Measurements from ENCODE around the gene DPP6. TPM values are rescaled to one million over a fixed set of nuclear protein-coding genes. Genes with fewer than 3 reads are reported as not detected.

DPP6 gene
- total RNA-seq, 1 experiment from 2014 or later: not detected

DNA sequence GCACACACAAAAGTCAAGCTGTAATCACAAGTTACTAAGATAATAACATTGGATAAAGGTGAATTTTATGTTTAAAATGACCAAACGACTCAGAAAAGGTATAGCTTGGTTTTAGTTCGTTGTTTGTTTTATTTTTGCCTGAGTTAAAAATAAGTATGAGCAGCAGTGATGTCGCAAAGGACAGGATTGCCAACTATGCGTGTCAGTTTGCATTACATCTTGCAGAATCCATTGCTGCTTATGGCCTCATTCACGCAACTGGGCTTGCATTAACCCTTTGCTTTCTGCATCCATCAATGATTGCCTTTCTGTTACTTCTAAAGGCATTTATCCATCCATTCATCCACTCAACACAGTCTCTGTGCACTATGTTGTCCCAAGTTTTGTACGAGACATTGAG is 389.6 kb downstream of the DPP6 start:
- ATAC-seq (no peak), DNase-seq (ENCODE audit: low read depth, low spot score) (no peak)
- BruUV-seq (replicated peaks): no TSS peak
- ChIA-PET POLR2A (no interaction called here), CTCF (no interaction called here)
- Histone ChIP-seq H3K36me3 (ENCODE audit: control insufficient read depth, insufficient read depth, low read length) (no peaks in the 10 kb centered on the region), H3K27ac (ENCODE audit: low read length) (no peak overlapping the region), H3K4me3 (ENCODE audit: low read depth in 2 of 2, low read length in 2 of 2) (no peak overlapping the region), H3K27me3 (ENCODE audit: control insufficient read depth, insufficient read depth, low read length) (no peaks in the 10 kb centered on the region), H3K4me1 (ENCODE audit: control insufficient read depth, insufficient read depth, low read length) (no peaks in the 10 kb centered on the region), H3K9me3 (ENCODE audit: control insufficient read depth, insufficient read depth, low read depth, low read length) (no peaks in the 10 kb centered on the region)
- TF ChIP-seq POLR2AphosphoS5 (IDR thresholded peaks at IDR 0.05; ENCODE audit: low read depth, low read length): no peak
- no peak for TF ChIP-seq SIN3A (IDR thresholded peaks at IDR 0.05; ENCODE audit: borderline replicate concordance, insufficient read depth, low read depth, low read length)
- TF ChIP-seq CTCF (IDR thresholded peaks at IDR 0.05): no peak
- TF ChIP-seq, protein P1, sequence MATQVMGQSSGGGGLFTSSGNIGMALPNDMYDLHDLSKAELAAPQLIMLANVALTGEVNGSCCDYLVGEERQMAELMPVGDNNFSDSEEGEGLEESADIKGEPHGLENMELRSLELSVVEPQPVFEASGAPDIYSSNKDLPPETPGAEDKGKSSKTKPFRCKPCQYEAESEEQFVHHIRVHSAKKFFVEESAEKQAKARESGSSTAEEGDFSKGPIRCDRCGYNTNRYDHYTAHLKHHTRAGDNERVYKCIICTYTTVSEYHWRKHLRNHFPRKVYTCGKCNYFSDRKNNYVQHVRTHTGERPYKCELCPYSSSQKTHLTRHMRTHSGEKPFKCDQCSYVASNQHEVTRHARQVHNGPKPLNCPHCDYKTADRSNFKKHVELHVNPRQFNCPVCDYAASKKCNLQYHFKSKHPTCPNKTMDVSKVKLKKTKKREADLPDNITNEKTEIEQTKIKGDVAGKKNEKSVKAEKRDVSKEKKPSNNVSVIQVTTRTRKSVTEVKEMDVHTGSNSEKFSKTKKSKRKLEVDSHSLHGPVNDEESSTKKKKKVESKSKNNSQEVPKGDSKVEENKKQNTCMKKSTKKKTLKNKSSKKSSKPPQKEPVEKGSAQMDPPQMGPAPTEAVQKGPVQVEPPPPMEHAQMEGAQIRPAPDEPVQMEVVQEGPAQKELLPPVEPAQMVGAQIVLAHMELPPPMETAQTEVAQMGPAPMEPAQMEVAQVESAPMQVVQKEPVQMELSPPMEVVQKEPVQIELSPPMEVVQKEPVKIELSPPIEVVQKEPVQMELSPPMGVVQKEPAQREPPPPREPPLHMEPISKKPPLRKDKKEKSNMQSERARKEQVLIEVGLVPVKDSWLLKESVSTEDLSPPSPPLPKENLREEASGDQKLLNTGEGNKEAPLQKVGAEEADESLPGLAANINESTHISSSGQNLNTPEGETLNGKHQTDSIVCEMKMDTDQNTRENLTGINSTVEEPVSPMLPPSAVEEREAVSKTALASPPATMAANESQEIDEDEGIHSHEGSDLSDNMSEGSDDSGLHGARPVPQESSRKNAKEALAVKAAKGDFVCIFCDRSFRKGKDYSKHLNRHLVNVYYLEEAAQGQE (IDR thresholded peaks at IDR 0.05; ENCODE audit: insufficient read depth in 1 of 2, low read depth in 2 of 2, low read length in 1 of 2): no peak
- no peak for TF ChIP-seq TCF7L2 (IDR thresholded peaks at IDR 0.05; ENCODE audit: low read depth, low read length)
- intact Hi-C loops (cut with micrococcal nuclease; ENCODE audit: unreplicated experiment) (no loop called here), in situ Hi-C loops (cut with HindIII; ENCODE audit: low pct_unique_long_range_greater_than_20kb, low sequenced_read_pairs) (no loop called here)

GRCh38 chr7:154442939-154443338 is 390.7 kb downstream of the DPP6 start:
- no peaks in the 10 kb centered on the region for H3K36me3 ChIP-seq (ENCODE audit: control insufficient read depth, insufficient read depth, low read length)
- H3K9me3 ChIP-seq (ENCODE audit: control insufficient read depth, insufficient read depth, low read depth, low read length): no peaks in the 10 kb centered on the region
- TF ChIP-seq, protein P1 (IDR thresholded peaks at IDR 0.05; ENCODE audit: insufficient read depth in 1 of 2, low read depth in 2 of 2, low read length in 1 of 2): no peak
- TF ChIP-seq SIN3A (IDR thresholded peaks at IDR 0.05; ENCODE audit: borderline replicate concordance, insufficient read depth, low read depth, low read length): no peak
- TF ChIP-seq CTCF (IDR thresholded peaks at IDR 0.05): no peak
- no peak for TF ChIP-seq TCF7L2 (IDR thresholded peaks at IDR 0.05; ENCODE audit: low read depth, low read length)
- TF ChIP-seq POLR2AphosphoS5 (IDR thresholded peaks at IDR 0.05; ENCODE audit: low read depth, low read length): no peak
- POLR2A ChIA-PET: no interaction called here
- in situ Hi-C loops (cut with HindIII; ENCODE audit: low pct_unique_long_range_greater_than_20kb, low sequenced_read_pairs): no loop called here
- no peak for DNase-seq (ENCODE audit: low read depth, low spot score)
- no peak for ATAC-seq
- CTCF ChIA-PET: no interaction called here
- H3K27ac ChIP-seq (ENCODE audit: low read length): no peak overlapping the region
- no peaks in the 10 kb centered on the region for H3K27me3 ChIP-seq (ENCODE audit: control insufficient read depth, insufficient read depth, low read length)
- intact Hi-C loops (cut with micrococcal nuclease; ENCODE audit: unreplicated experiment): no loop called here
- no peaks in the 10 kb centered on the region for H3K4me1 ChIP-seq (ENCODE audit: control insufficient read depth, insufficient read depth, low read length)
- no TSS peak for BruUV-seq (replicated peaks)
- no peak overlapping the region for H3K4me3 ChIP-seq (ENCODE audit: low read depth in 2 of 2, low read length in 2 of 2)

Data from Panc1 (cell line).